ENCODE measurements around the gene ACADSB. TPM values are rescaled to one million over a fixed set of nuclear protein-coding genes. Genes with fewer than 3 reads are reported as not detected.

The ACADSB gene
- total RNA-seq, 1 donor from 2014 or later: 4.4 TPM

DNA sequence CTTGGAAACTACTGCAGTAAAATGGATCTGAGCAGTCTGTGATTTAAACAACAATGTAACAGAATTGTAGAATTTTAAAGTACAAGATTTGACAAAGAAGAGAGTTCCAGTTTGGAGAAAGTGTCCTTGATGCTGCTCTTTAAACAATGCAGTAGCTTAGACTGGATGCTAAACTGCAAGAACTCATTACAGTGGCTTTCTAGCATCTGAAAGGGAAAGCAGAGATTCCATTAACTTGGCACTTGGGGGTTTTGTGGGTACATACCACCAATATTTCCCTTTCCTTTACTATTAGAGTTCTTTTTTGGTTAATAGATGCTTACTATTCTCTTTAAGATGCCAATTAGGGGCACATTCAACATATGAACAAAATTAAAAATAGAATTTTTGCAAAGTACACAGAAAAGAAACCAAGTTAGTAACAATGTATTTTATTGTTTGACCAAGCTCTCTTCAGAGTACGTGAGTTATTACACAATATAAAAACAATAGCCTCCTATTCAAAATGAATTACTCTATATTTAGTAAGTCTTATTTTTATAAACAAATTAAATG, 16.7 kb upstream of the ACADSB start:
- DNase-seq (ENCODE audit: low read depth): no peak
- no peak overlapping the region for H3K4me3 ChIP-seq (ENCODE audit: low read depth, low read length)
- TF ChIP-seq, protein P1, sequence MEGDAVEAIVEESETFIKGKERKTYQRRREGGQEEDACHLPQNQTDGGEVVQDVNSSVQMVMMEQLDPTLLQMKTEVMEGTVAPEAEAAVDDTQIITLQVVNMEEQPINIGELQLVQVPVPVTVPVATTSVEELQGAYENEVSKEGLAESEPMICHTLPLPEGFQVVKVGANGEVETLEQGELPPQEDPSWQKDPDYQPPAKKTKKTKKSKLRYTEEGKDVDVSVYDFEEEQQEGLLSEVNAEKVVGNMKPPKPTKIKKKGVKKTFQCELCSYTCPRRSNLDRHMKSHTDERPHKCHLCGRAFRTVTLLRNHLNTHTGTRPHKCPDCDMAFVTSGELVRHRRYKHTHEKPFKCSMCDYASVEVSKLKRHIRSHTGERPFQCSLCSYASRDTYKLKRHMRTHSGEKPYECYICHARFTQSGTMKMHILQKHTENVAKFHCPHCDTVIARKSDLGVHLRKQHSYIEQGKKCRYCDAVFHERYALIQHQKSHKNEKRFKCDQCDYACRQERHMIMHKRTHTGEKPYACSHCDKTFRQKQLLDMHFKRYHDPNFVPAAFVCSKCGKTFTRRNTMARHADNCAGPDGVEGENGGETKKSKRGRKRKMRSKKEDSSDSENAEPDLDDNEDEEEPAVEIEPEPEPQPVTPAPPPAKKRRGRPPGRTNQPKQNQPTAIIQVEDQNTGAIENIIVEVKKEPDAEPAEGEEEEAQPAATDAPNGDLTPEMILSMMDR (conservative IDR thresholded peaks at IDR 0.05; ENCODE audit: low read depth, low read length): no peak

DNA sequence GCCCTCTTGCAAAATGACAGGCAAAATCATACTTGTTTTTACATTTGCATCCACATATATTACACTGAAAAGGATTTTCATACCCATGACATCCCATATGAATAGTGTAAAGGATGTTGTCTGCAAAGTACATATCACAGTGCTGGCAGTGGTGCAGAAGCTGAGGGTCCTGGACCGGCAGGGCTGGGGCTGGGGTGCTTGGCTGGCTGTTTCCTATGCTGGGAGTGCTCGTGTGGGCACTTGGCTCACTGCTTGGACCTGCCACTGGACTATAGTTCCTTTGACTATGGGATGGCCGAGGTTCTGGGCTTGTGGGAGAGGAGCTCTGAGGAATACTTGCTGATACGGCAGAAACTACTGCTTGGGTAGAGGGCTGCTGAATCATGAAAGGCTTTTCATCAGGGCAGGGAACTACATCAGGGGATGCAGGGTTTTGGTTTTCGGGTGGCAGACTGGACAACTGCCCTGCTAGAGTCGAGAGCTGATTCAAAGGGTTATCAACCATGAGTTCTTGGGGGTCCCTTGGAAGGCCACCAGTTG, 14.9 kb upstream of the ACADSB start:
- DNase-seq (ENCODE audit: low read depth): no peak
- TF ChIP-seq, protein P1 (conservative IDR thresholded peaks at IDR 0.05; ENCODE audit: low read depth, low read length): no peak
- H3K4me3 ChIP-seq (ENCODE audit: low read depth, low read length): no peak overlapping the region

DNA sequence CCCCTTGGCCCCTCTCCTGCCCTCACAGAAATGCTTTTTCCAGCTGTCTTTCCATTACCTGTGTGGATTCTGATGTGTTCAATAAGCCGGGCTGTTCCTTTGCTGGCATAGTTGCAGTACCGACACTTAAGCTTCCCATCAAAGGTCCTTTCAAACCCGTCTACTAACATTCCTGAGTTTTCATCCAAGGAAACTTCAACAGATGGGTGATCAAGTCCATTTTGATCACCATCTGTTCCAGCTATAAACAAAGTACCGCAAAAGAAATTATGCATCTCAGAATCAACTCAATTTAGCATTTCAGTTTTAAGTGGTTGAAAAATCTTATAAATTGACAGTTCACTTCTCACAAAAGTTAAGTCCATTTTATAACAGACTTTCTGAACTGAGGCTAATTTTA, 12.9 kb upstream of the ACADSB start:
- no peak overlapping the region for H3K4me3 ChIP-seq (ENCODE audit: low read depth, low read length)
- TF ChIP-seq, protein P1 (conservative IDR thresholded peaks at IDR 0.05; ENCODE audit: low read depth, low read length): no peak
- no peak for DNase-seq (ENCODE audit: low read depth)

- DNase-seq (ENCODE audit: low read depth): no peak
- TF ChIP-seq, protein P1 (conservative IDR thresholded peaks at IDR 0.05; ENCODE audit: low read depth, low read length): no peak
- H3K4me3 ChIP-seq (ENCODE audit: low read depth, low read length): no peak overlapping the region
Measured at GRCh38 chr10:122997864-122998263, 10.9 kb upstream of the ACADSB start.

DNA sequence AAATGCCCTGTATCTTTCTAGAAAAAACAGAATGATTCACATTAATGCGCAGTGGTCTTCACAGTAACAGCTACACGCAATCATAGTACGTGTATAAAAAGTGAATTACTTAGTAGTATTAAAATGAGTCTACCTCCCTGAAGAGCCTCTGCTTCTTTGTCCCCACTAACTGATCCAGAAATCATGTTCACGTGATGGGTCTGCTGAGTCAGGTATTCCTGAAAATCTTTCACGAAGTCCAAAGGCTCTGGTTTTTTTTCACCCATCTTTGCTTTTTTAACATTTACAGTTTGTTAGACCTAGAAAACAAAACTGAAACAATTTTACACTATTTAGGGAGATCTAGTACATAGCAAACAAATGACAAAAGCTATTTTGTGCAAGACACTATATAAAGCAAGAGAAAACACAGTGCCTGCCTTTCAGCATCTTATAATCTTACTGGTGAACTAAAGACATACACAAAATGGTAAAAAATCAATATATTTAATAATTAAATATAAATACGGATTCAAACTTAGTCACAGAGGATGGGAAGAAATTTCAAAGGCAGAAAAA, 10.4 kb upstream of the ACADSB start:
- DNase-seq (ENCODE audit: low read depth): no peak
- TF ChIP-seq, protein P1 (conservative IDR thresholded peaks at IDR 0.05; ENCODE audit: low read depth, low read length): no peak
- no peak overlapping the region for H3K4me3 ChIP-seq (ENCODE audit: low read depth, low read length)

- TF ChIP-seq, protein P1 (conservative IDR thresholded peaks at IDR 0.05; ENCODE audit: low read depth, low read length): no peak
- no peak overlapping the region for H3K4me3 ChIP-seq (ENCODE audit: low read depth, low read length)
- no peak for DNase-seq (ENCODE audit: low read depth)
Measured at GRCh38 chr10:122998934-122999333, 9.9 kb upstream of the ACADSB start.

- TF ChIP-seq, protein P1 (conservative IDR thresholded peaks at IDR 0.05; ENCODE audit: low read depth, low read length): no peak
- no peak overlapping the region for H3K4me3 ChIP-seq (ENCODE audit: low read depth, low read length)
- DNase-seq (ENCODE audit: low read depth): no peak
Measured at GRCh38 chr10:122999347-122999746, 9.5 kb upstream of the ACADSB start.

Data from epithelial cell of proximal tubule (primary cell).